Lower lobe of right lung (tissue), 2 donors: ENCODE data around the gene TIMM8B. TPM values are rescaled to one million over a fixed set of nuclear protein-coding genes. Genes with fewer than 3 reads are reported as not detected.
"Not testable (repeated sequence)": the region's sequence is repeated elsewhere in the genome, so short reads cannot be mapped to it uniquely, and the experiment has no call there.

ENCODE experiments used
- ATAC-seq, 2 donors: fragments of 200-7000 bp; cut with Tn5 transposase; one replicate each; pipeline ENCODE4 v1.9.1; 2020 to 2022; ENCODE audit warnings: mild to moderate bottlenecking in 2 of 2, moderate library complexity in 2 of 2
- DNase-seq: peaks from one replicate; pipeline ENCODE4 v3.0.0-alpha.2; 2020
- H3K27ac ChIP-seq: fragments of 200-600 bp; one replicate; pipeline ENCODE4 v1.8.0; 2022
- H3K27me3 ChIP-seq: fragments of 200-600 bp; one replicate; pipeline ENCODE4 v1.8.0; 2022; ENCODE audit warnings: low read depth
- H3K36me3 ChIP-seq: fragments of 200-600 bp; one replicate; pipeline ENCODE4 v1.8.0; 2022; ENCODE audit warnings: mild to moderate bottlenecking
- H3K4me1 ChIP-seq: fragments of 200-600 bp; one replicate; pipeline ENCODE4 v1.8.0; 2022
- H3K4me3 ChIP-seq: fragments of 200-600 bp; one replicate; pipeline ENCODE4 v1.8.0; 2022; ENCODE audit warnings: mild to moderate bottlenecking
- H3K9me3 ChIP-seq: fragments of 200-600 bp; one replicate; pipeline ENCODE4 v1.8.0; 2022
- intact Hi-C: fragments of 100-400 bp; cut with DNase I; formaldehyde crosslinking; loops from one replicate; pipeline ENCODE4 v1.11.0; 2022
- total RNA-seq: library from RNA; stranded (reverse); fragmentation: NEBNext Ultra II Directional; extraction: Animal tissue kit (Norgen Biotek cat#: 25700); gene quantifications from one replicate; pipeline ENCODE4 v1.2.1, GENCODE V29; 2021
- TF ChIP-seq, protein P1 (sequence below): fragments of 200-600 bp; IDR thresholded peaks from one replicate; pipeline ENCODE4 v1.8.0; 2022; ENCODE audit warnings: antibody characterized with exemption, mild to moderate bottlenecking
- donor health status: DM: no; HTN: yes; CAD: no; lungs with severe emphysema.

Gene TIMM8B
- total RNA-seq, 1 donor from 2014 or later: 35.9 TPM

DNA sequence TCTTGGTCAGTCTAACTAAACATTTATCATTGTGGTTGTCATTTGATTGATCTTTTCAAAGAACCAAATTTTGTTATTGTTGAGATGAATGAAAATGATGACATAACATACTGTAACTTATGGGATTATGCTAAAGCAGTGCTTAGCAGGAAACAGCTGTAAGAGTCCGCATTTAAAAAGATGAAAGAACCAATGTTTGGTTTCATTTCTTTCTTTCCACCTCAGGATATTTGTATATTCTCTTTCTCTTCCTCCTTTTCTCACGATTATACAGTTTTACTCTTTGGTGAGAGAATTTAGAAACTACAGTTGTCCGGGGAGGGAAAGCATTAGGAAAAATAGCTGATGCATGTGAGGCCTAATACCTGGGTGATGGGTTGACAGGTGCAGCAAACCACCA, 35.8 kb downstream of the TIMM8B start:
- Histone ChIP-seq H3K36me3 (peaks cover 82% of the 10 kb centered on the region), H3K4me1 (no peaks in the 10 kb centered on the region), H3K9me3 (no peaks in the 10 kb centered on the region), H3K27me3 (no peaks in the 10 kb centered on the region), H3K4me3 (no peak overlapping the region), H3K27ac (no peak overlapping the region)
- TF ChIP-seq, protein P1, sequence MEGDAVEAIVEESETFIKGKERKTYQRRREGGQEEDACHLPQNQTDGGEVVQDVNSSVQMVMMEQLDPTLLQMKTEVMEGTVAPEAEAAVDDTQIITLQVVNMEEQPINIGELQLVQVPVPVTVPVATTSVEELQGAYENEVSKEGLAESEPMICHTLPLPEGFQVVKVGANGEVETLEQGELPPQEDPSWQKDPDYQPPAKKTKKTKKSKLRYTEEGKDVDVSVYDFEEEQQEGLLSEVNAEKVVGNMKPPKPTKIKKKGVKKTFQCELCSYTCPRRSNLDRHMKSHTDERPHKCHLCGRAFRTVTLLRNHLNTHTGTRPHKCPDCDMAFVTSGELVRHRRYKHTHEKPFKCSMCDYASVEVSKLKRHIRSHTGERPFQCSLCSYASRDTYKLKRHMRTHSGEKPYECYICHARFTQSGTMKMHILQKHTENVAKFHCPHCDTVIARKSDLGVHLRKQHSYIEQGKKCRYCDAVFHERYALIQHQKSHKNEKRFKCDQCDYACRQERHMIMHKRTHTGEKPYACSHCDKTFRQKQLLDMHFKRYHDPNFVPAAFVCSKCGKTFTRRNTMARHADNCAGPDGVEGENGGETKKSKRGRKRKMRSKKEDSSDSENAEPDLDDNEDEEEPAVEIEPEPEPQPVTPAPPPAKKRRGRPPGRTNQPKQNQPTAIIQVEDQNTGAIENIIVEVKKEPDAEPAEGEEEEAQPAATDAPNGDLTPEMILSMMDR: no peak
- intact Hi-C loops: no loop called here
- ATAC-seq (no peak), DNase-seq (no peak)

DNA sequence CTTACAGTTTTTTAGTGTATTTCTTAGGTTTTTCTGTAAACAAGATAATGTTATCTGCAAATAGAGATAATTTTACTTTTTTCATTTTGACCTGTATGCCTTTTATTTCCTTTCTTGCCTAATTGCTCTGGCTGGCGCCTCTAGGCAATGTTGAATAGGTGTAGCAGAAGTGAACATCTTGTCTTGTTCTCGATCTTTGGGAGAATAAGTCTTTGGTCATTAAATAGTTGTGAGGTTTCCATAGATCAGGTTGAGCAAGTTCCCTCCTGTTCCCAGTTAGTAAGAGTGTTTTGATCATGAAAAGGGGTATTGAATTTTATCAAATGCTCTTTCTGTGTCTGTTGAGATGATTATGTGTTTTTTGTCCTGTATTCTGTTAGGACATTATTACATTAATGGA, 36.8 kb downstream of the TIMM8B start:
- TF ChIP-seq, protein P1: no peak
- no peaks in the 10 kb centered on the region for H3K4me1 ChIP-seq
- peaks cover 88% of the 10 kb centered on the region for H3K36me3 ChIP-seq
- ATAC-seq (no peak), DNase-seq (no peak)
- H3K27me3 ChIP-seq: no peaks in the 10 kb centered on the region
- no peak overlapping the region for H3K27ac ChIP-seq
- intact Hi-C loops: no loop called here
- H3K9me3 ChIP-seq: no peaks in the 10 kb centered on the region
- no peak overlapping the region for H3K4me3 ChIP-seq

DNA sequence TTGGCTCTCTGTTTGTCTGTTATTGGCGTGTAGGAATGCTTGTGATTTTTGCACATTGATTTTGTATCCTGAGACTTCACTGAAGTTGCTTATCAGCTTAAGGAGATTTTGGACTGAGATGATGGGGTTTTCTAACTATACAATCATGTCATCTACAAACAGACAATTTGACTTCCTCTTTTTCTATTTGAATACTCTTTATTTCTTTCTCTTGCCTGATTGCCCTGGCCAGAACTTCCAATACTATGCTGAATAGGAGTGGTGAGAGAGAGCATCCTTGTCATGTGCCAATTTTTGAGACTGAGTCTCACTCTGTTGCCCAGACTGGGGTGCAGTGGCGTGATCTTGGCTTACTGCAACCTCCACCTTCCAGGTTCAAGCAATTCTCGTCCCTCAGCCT, 38.3 kb downstream of the TIMM8B start:
- intact Hi-C loops: not testable (repeated sequence)

DNA sequence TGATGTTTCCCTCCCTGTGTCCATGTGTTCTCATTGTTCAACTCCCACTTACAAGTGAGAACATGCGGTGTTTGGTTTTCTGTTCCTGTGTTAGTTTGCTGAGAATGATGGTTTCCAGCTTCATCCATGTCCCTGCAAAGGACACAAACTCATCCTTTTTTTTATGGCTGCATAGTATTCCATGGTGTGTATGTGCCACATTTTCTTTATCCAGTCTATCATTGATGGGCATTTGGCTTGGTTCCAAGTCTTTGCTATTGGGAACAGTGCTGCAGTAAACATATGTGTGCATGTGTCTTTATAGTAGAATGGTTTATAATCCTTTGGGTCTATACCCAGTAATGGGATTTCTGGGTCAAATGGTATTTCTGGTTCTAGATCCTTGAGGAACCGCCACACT, 39.9 kb downstream of the TIMM8B start:
- H3K4me1 ChIP-seq, intact Hi-C loops, ATAC-seq, H3K9me3 ChIP-seq, H3K27me3 ChIP-seq, DNase-seq, H3K27ac ChIP-seq, H3K4me3 ChIP-seq: not testable (repeated sequence)
- H3K36me3 ChIP-seq: peaks cover 79% of the 10 kb centered on the region

More for the DNA sequence above, 38.3 kb downstream of the TIMM8B start:
- not testable (repeated sequence) for DNase-seq, H3K4me1 ChIP-seq, H3K9me3 ChIP-seq, H3K27ac ChIP-seq, H3K4me3 ChIP-seq, ATAC-seq, H3K27me3 ChIP-seq
- peaks cover 88% of the 10 kb centered on the region for H3K36me3 ChIP-seq

DNA sequence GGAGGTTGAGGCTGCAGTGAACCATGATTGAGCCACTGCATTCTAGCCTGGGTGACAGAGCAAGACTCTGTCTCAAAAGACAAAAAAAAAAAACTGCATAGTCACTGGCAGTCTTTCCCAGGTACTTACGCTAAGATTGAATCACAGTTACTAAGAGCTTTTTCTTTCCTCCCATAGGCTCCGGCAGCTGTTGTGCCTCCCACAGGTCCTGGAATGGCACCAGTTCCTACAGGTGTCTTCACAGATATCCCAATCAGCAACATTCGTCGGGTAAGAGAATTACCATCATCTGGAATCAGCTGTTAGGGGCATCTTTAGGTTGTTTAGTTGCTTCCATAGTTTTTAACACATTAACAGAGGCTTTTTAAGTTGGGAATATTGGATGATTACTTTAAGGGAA, 41.6 kb downstream of the TIMM8B start:
- Histone ChIP-seq H3K36me3 (peaks cover 79% of the 10 kb centered on the region), H3K4me1 (no peaks in the 10 kb centered on the region), H3K27me3 (no peaks in the 10 kb centered on the region), H3K27ac (no peak overlapping the region), H3K9me3 (no peaks in the 10 kb centered on the region), H3K4me3 (no peak overlapping the region)
- intact Hi-C loops: no loop called here
- no peak for ATAC-seq
- TF ChIP-seq, protein P1: no peak
- DNase-seq: no peak

DNA sequence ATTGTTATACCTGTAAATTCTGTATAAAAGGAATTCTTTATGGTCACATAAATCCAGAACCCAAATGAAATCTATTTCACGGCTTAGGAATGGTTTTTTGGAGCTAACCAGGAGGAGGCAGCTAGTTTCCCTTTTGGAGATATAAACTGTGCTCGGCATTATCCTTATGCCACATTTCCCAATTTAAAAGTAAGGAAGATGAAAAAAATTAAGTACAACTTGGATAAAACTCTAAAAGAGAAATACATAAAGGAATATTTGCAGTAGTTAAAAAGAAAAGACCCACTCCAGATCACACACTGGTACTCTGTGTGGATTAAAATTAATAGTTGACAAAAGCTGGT, 43.6 kb downstream of the TIMM8B start:
- Histone ChIP-seq H3K27ac (no peak overlapping the region), H3K36me3 (peaks cover 83% of the 10 kb centered on the region)
- no peak for ATAC-seq

More for the DNA sequence above, 43.6 kb downstream of the TIMM8B start:
- intact Hi-C loops: no loop called here
- no peaks in the 10 kb centered on the region for H3K27me3 ChIP-seq
- H3K9me3 ChIP-seq: no peaks in the 10 kb centered on the region
- TF ChIP-seq, protein P1: no peak
- no peak overlapping the region for H3K4me3 ChIP-seq
- H3K4me1 ChIP-seq: no peaks in the 10 kb centered on the region
- DNase-seq: no peak
